OCI-LY7 (cell line): Measurements from ENCODE around the gene NEAT1. TPM values are rescaled to one million over a fixed set of nuclear protein-coding genes. Genes with fewer than 3 reads are reported as not detected.

ENCODE experiments used
- BruUV-seq: library from RNA; stranded (reverse); fragments of 400-500 nt; replicated peaks from 2 replicates; lab custom pipeline; 2021; lab: Mats Ljungman, UMichigan
- CTCF ChIA-PET: fragments of 300-600 bp; sonication (Branson Sonifier 250); formaldehyde crosslinking; loops from one replicate; lab custom pipeline; 2022; ENCODE audit warnings: antibody characterized with exemption; ENCODE audit not compliant: unreplicated experiment; lab: Charles Lee
- POLR2A ChIA-PET: fragments of 300-600 bp; sonication (Branson Sonifier 250); formaldehyde crosslinking; loops from one replicate; lab custom pipeline; 2022; ENCODE audit warnings: antibody characterized with exemption; lab: Charles Lee
- DNase-seq: peaks from one replicate; pipeline ENCODE4 v3.0.0-alpha.2; 2015; ENCODE audit warnings: low spot score
- H2AFZ ChIP-seq: fragments of 200-600 bp; sonication (generic), shearing (Covaris generic); 2 replicates; pipeline ENCODE4 v1.6.1; 2014; ENCODE audit warnings: mild to moderate bottlenecking, antibody characterized with exemption, low read length, moderate library complexity
- H3K27ac ChIP-seq: fragments of 200-600 bp; sonication (generic); 2 replicates; pipeline ENCODE4 v1.5.1; 2014; ENCODE audit warnings: mixed run types, low read depth, mild to moderate bottlenecking, moderate library complexity, low read length, inconsistent platforms; ENCODE audit not compliant: poor library complexity, severe bottlenecking
- H3K36me3 ChIP-seq: fragments of 200-600 bp; sonication (generic); 2 replicates; pipeline ENCODE4 v1.6.1; 2014; ENCODE audit warnings: mild to moderate bottlenecking, antibody characterized with exemption, low read length, moderate library complexity, mixed read lengths; ENCODE audit not compliant: insufficient read depth
- H3K4me1 ChIP-seq: fragments of 200-600 bp; sonication (generic); 2 replicates; pipeline ENCODE4 v1.5.1; 2014; ENCODE audit warnings: mild to moderate bottlenecking, low read length; ENCODE audit not compliant: insufficient read depth, poor library complexity, severe bottlenecking
- H3K4me2 ChIP-seq: fragments of 200-600 bp; sonication (generic); 2 replicates; pipeline ENCODE4 v1.6.1; 2014; ENCODE audit warnings: mild to moderate bottlenecking, low read length
- H3K4me3 ChIP-seq: fragments of 200-600 bp; sonication (generic); 2 replicates; pipeline ENCODE4 v1.5.1; 2014; ENCODE audit warnings: mild to moderate bottlenecking, low read depth, low read length; ENCODE audit not compliant: poor library complexity, severe bottlenecking
- H3K79me2 ChIP-seq: fragments of 200-600 bp; sonication (generic); 2 replicates; pipeline ENCODE4 v1.6.1; 2016; ENCODE audit warnings: low read depth, mild to moderate bottlenecking, low read length, moderate library complexity, mixed read lengths; ENCODE audit not compliant: insufficient read depth
- H3K9me2 ChIP-seq: fragments of 200-600 bp; sonication (generic); 2 replicates; pipeline ENCODE4 v1.6.1; 2016; ENCODE audit warnings: mild to moderate bottlenecking, low read length, mixed read lengths; ENCODE audit not compliant: insufficient read depth
- H3K9me3 ChIP-seq: fragments of 200-600 bp; sonication (generic); 2 replicates; pipeline ENCODE4 v1.6.1; 2014; ENCODE audit warnings: mild to moderate bottlenecking, mixed run types, low read length, mixed read lengths
- H4K20me1 ChIP-seq: fragments of 200-600 bp; sonication (generic); 2 replicates; pipeline ENCODE4 v1.6.1; 2014; ENCODE audit warnings: mild to moderate bottlenecking, antibody characterized with exemption, low read length, moderate library complexity, mixed read lengths; ENCODE audit not compliant: insufficient read depth
- CTCF ChIP-seq: fragments of 200-600 bp; sonication (generic); conservative IDR thresholded peaks from 2 replicates; pipeline ENCODE4 v1.5.1; 2014; ENCODE audit warnings: mild to moderate bottlenecking, antibody characterized with exemption, low read length, moderate library complexity, mixed read lengths
- EZH2phosphoT487 ChIP-seq: fragments of 200-600 bp; sonication (generic); IDR thresholded peaks from 2 replicates; pipeline ENCODE4 v1.6.1; 2018; ENCODE audit warnings: low read depth, borderline replicate concordance, mild to moderate bottlenecking, mixed run types, antibody characterized with exemption, low read length, moderate library complexity, mixed read lengths
- intact Hi-C: fragments of 100-400 bp; cut with micrococcal nuclease; formaldehyde crosslinking; loops from one replicate; pipeline ENCODE4 v1.10.0; 2022; ENCODE audit not compliant: unreplicated experiment
- total RNA-seq, 2 experiments: library from RNA; depleted of rRNA in 1 of 2; stranded (reverse); fragments of >200 nt in 1 of 2; shearing (Covaris generic) in 1 of 2; gene quantifications; 2 replicates each; pipeline ENCODE4 v1.2.3, GENCODE V29; 2014 to 2022

NEAT1 gene
- total RNA-seq, 2 experiments from 2014 or later, result 30.1 to 440 TPM

GRCh38 chr11:65393513-65394079 lies 29.0 kb upstream of the NEAT1 start:
- no peak for TF ChIP-seq CTCF
- TF ChIP-seq EZH2phosphoT487, result no peak
- intact Hi-C loops, result no loop called here
- no peak overlapping the region for H3K4me2 ChIP-seq
- H4K20me1 ChIP-seq, result no peaks in the 10 kb centered on the region
- no TSS peak for BruUV-seq
- DNase-seq, result no peak
- ChIA-PET CTCF (no interaction called here), POLR2A (interaction anchor here (1.0 kb wide), 1 partner anchor 9 kb away, joined by 3 read pairs; no protein-coding TSS in a partner anchor)
- no peaks in the 10 kb centered on the region for H3K9me2 ChIP-seq
- no peaks in the 10 kb centered on the region for H3K9me3 ChIP-seq
- no peak overlapping the region for H3K27ac ChIP-seq
- H2AFZ ChIP-seq, result no peak overlapping the region
- H3K4me1 ChIP-seq, result peaks cover 7% of the 10 kb centered on the region
- H3K36me3 ChIP-seq, result peaks cover 46% of the 10 kb centered on the region; the same call in 1 of the 2 replicates
- no peaks in the 10 kb centered on the region for H3K79me2 ChIP-seq
- H3K4me3 ChIP-seq, result no peak overlapping the region

- Histone ChIP-seq H3K36me3 (peaks cover 44% of the 10 kb centered on the region; the same call in 1 of the 2 replicates), H3K4me2 (no peak overlapping the region), H4K20me1 (no peaks in the 10 kb centered on the region), H3K27ac (no peak overlapping the region), H3K4me1 (peaks cover 3% of the 10 kb centered on the region), H3K9me3 (no peaks in the 10 kb centered on the region), H3K4me3 (no peak overlapping the region), H3K9me2 (no peaks in the 10 kb centered on the region), H3K79me2 (no peaks in the 10 kb centered on the region), H2AFZ (no peak overlapping the region)
- TF ChIP-seq CTCF (no peak), EZH2phosphoT487 (no peak)
- CTCF ChIA-PET, result no interaction called here
- no TSS peak for BruUV-seq
- intact Hi-C loops, result no loop called here
- no peak for DNase-seq
- POLR2A ChIA-PET, result no interaction called here
Measured at GRCh38 chr11:65394125-65394536, 28.5 kb upstream of the NEAT1 start.

DNA sequence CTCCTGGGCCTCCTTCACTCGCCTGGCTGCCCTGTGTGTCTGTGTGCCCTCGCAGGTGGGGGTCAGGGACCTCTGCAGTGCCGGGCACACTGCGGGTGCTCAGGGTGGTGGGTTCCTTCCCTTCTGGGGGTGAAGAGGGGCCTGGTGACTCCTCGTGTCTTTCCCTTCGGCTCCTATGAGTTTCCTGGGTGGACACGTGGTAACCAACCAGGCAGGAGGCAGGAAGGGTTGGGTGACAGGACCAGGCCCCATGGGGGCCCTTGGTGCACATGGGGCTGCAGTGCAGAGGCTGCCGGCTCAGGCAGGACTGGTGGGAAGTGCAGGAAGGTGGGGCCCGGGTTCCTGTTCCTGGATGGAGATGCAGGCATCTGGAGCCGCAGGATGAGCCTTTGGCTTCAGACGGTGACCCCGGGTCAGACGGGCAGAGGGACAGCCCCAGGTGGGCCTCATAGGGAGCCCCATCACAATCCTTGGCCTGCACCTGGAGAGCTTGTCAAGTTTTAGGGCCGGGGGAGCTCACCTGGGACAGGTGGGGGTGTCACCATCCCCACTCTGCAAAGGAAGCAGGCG lies 26.6 kb upstream of the NEAT1 start:
- Histone ChIP-seq H4K20me1 (no peaks in the 10 kb centered on the region), H3K4me3 (no peak overlapping the region), H3K9me2 (no peaks in the 10 kb centered on the region), H3K27ac (no peak overlapping the region), H3K9me3 (no peaks in the 10 kb centered on the region), H3K4me1 (no peaks in the 10 kb centered on the region), H3K36me3 (peaks cover 52% of the 10 kb centered on the region), H3K79me2 (no peaks in the 10 kb centered on the region), H3K4me2 (no peak overlapping the region), H2AFZ (no peak overlapping the region)
- BruUV-seq, result no TSS peak
- TF ChIP-seq CTCF (no peak), EZH2phosphoT487 (no peak)
- intact Hi-C loops, result no loop called here
- POLR2A ChIA-PET, result no interaction called here
- no peak for DNase-seq
- CTCF ChIA-PET, result no interaction called here
